A673 (cell line): Measurements from ENCODE around the gene GPRC5D.

Source experiments
- EZH2 ChIP-seq: fragments of 200-600 bp; sonication (generic); IDR thresholded peaks from 2 replicates; pipeline ENCODE4 v1.6.1; 2017; ENCODE audit warnings: borderline replicate concordance, low read depth, mild to moderate bottlenecking, mixed read lengths, antibody characterized with exemption, low read length; ENCODE audit not compliant: poor library complexity, severe bottlenecking
- TF ChIP-seq, protein P1 (sequence below): fragments of 300-800, 200-600 bp; sonication (generic); conservative IDR thresholded peaks from 2 replicates; pipeline ENCODE4 v1.5.1; 2017; ENCODE audit warnings: low read depth, mild to moderate bottlenecking, antibody characterized with exemption, low read length, moderate library complexity, mixed read lengths

GRCh38 chr12:12908252-12908651 lies 43.7 kb downstream of the GPRC5D start:
- TF ChIP-seq, protein P1, sequence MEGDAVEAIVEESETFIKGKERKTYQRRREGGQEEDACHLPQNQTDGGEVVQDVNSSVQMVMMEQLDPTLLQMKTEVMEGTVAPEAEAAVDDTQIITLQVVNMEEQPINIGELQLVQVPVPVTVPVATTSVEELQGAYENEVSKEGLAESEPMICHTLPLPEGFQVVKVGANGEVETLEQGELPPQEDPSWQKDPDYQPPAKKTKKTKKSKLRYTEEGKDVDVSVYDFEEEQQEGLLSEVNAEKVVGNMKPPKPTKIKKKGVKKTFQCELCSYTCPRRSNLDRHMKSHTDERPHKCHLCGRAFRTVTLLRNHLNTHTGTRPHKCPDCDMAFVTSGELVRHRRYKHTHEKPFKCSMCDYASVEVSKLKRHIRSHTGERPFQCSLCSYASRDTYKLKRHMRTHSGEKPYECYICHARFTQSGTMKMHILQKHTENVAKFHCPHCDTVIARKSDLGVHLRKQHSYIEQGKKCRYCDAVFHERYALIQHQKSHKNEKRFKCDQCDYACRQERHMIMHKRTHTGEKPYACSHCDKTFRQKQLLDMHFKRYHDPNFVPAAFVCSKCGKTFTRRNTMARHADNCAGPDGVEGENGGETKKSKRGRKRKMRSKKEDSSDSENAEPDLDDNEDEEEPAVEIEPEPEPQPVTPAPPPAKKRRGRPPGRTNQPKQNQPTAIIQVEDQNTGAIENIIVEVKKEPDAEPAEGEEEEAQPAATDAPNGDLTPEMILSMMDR = no peak
- TF ChIP-seq EZH2 = no peak
